SH-SY5Y (cell line): Measurements from ENCODE around the gene CNIH3.

Experiments used
- GATA2 ChIP-seq: IDR thresholded peaks from 2 replicates; pipeline ENCODE4 v1.6.1; 2011; ENCODE audit warnings: mild to moderate bottlenecking, low read depth, low read length
- GATA3 ChIP-seq: IDR thresholded peaks from 2 replicates; pipeline ENCODE4 v1.6.1; 2011; ENCODE audit warnings: low read depth, mild to moderate bottlenecking, low read length, moderate library complexity

- no peak for TF ChIP-seq GATA2
- no peak for TF ChIP-seq GATA3
These were observed 62.1 kb downstream of the CNIH3 start for GRCh38 chr1:224678168-224678567.
